H1 (cell line): ENCODE measurements around the gene ZFP69. TPM values are rescaled to one million over a fixed set of nuclear protein-coding genes. Genes with fewer than 3 reads are reported as not detected.

Source experiments
- CTCF ChIA-PET: fragments of 300-600 bp; sonication (Branson Sonifier 250); formaldehyde crosslinking; loops from one replicate; lab custom pipeline; 2021; ENCODE audit not compliant: partially characterized antibody; lab: Charles Lee
- POLR2A ChIA-PET: fragments of 300-600 bp; sonication (Branson Sonifier 250); formaldehyde crosslinking; loops from one replicate; lab custom pipeline; 2021; ENCODE audit warnings: inconsistent platforms; ENCODE audit not compliant: partially characterized antibody; lab: Charles Lee
- DNase-seq, 2 experiments: peaks; one replicate each; pipeline versions ENCODE4 v3.0.0 to v3.0.0-alpha.2; 2010 to 2022; ENCODE audit warnings: low spot score in 2 of 2, low read depth in 1 of 2, mixed read lengths in 1 of 2
- FAIRE-seq: peaks from 2 replicates; lab custom pipeline; 2011; peaks lifted over from hg19 to GRCh38; lab: Jason Lieb, UNC
- H2AFZ ChIP-seq: 2 replicates; pipeline ENCODE4 v1.8.1; 2012; ENCODE audit warnings: low read length, inconsistent platforms
- H2AK5ac ChIP-seq: 2 replicates; pipeline ENCODE4 v1.6.1; 2013; ENCODE audit warnings: low read depth, low read length
- H2BK120ac ChIP-seq: replicated peaks from 2 replicates; pipeline ENCODE3; 2013; ENCODE audit warnings: low read depth, low read length, inconsistent platforms
- H2BK12ac ChIP-seq: 2 replicates; pipeline ENCODE4 v1.6.1; 2013; ENCODE audit warnings: low read depth, low read length
- H2BK15ac ChIP-seq: 2 replicates; pipeline ENCODE4 v1.6.1; 2013; ENCODE audit warnings: low read length
- H2BK20ac ChIP-seq: 2 replicates; pipeline ENCODE4 v1.6.1; 2013; ENCODE audit warnings: low read length
- H2BK5ac ChIP-seq: 2 replicates; pipeline ENCODE4 v1.6.1; 2013; ENCODE audit warnings: low read depth, low read length
- H3K14ac ChIP-seq: 2 replicates; pipeline ENCODE4 v1.6.1; 2013; ENCODE audit warnings: inconsistent platforms; ENCODE audit not compliant: insufficient read length
- H3K18ac ChIP-seq: 2 replicates; pipeline ENCODE4 v1.6.1; 2013; ENCODE audit warnings: low read length; ENCODE audit errors: extremely low read depth
- H3K23ac ChIP-seq: 2 replicates; pipeline ENCODE4 v1.6.1; 2013; ENCODE audit warnings: inconsistent platforms; ENCODE audit not compliant: insufficient read length
- H3K23me2 ChIP-seq: 2 replicates; pipeline ENCODE4 v1.6.1; 2013; ENCODE audit warnings: low read depth, low read length
- H3K27ac ChIP-seq: 2 replicates; pipeline ENCODE4 v1.6.1; 2011; ENCODE audit warnings: low read depth, low read length, inconsistent platforms
- H3K27me3 ChIP-seq, 4 experiments: replicated peaks in 1 of 4; 1 replicate in 1 of 4; 2 replicates in 3 of 4; pipeline versions ENCODE4 v1.6.1 to v1.8.1; 2011 to 2013; ENCODE audit warnings: low read length in 3 of 4, mild to moderate bottlenecking in 3 of 4, inconsistent platforms in 2 of 4, mixed read lengths in 2 of 4, moderate library complexity in 1 of 4; ENCODE audit not compliant: control insufficient read depth in 3 of 4, insufficient read depth in 3 of 4; ENCODE audit errors: extremely low read depth in 1 of 4
- H3K36me3 ChIP-seq, 4 experiments: 2 replicates each; pipeline versions ENCODE4 v1.6.1 to v1.8.1; 2011 to 2013; ENCODE audit warnings: mild to moderate bottlenecking in 4 of 4, low read length in 3 of 4, moderate library complexity in 2 of 4, control low read depth in 1 of 4, inconsistent platforms in 1 of 4; ENCODE audit not compliant: insufficient read depth in 4 of 4, control insufficient read depth in 2 of 4
- H3K4ac ChIP-seq: replicated peaks from 2 replicates; pipeline ENCODE3; 2013; ENCODE audit warnings: low read length, low read depth, mixed read lengths, inconsistent platforms; ENCODE audit not compliant: insufficient read length
- H3K4me1 ChIP-seq, 4 experiments: replicated peaks in 1 of 4; 1 replicate in 1 of 4; 2 replicates in 3 of 4; pipeline versions ENCODE4 v1.6.1 to v1.8.1; 2011 to 2013; ENCODE audit warnings: low read length in 3 of 4, inconsistent platforms in 2 of 4, mixed read lengths in 1 of 4; ENCODE audit not compliant: insufficient read depth in 4 of 4, control insufficient read depth in 3 of 4
- H3K4me2 ChIP-seq, 2 experiments: 2 replicates each; pipeline versions ENCODE4 v1.6.1 to v1.8.1; 2011 to 2013; ENCODE audit warnings: low read depth in 2 of 2, low read length in 2 of 2, control low read depth in 1 of 2, inconsistent platforms in 1 of 2, mild to moderate bottlenecking in 1 of 2; ENCODE audit not compliant: insufficient read depth in 1 of 2
- H3K4me3 ChIP-seq, 4 experiments: fragments of 200-600, 300-600 bp in 1 of 4; sonication (generic), shearing (Covaris generic), sonication (Bioruptor Twin) in 1 of 4; 2 replicates each; pipeline versions ENCODE4 v1.5.1 to v1.8.1; 2011 to 2016; ENCODE audit warnings: low read length in 4 of 4, low read depth in 3 of 4, control low read depth in 2 of 4, inconsistent platforms in 2 of 4, mild to moderate bottlenecking in 2 of 4, mixed read lengths in 1 of 4, moderate library complexity in 1 of 4; ENCODE audit not compliant: insufficient read depth in 2 of 4; ENCODE audit errors: extremely low read depth in 1 of 4
- H3K56ac ChIP-seq: replicated peaks from 2 replicates; pipeline ENCODE3; 2013; ENCODE audit warnings: low read depth, mild to moderate bottlenecking, mixed read lengths, low read length, inconsistent platforms; ENCODE audit not compliant: insufficient read length
- H3K79me1 ChIP-seq: 2 replicates; pipeline ENCODE4 v1.6.1; 2013; ENCODE audit warnings: low read depth, low read length, control low read depth
- H3K79me2 ChIP-seq, 2 experiments: 2 replicates each; pipeline versions ENCODE4 v1.6.1 to v1.8.1; 2012 to 2013; ENCODE audit warnings: low read length in 2 of 2, mild to moderate bottlenecking in 2 of 2, inconsistent platforms in 1 of 2; ENCODE audit not compliant: insufficient read depth in 2 of 2, control insufficient read depth in 1 of 2
- H3K9ac ChIP-seq, 4 experiments: replicated peaks in 1 of 4; 1 replicate in 1 of 4; 2 replicates in 3 of 4; pipeline versions ENCODE4 v1.6.1 to v1.8.1; 2011 to 2013; ENCODE audit warnings: low read depth in 3 of 4, low read length in 3 of 4, control low read depth in 2 of 4, mild to moderate bottlenecking in 2 of 4, moderate library complexity in 2 of 4, inconsistent platforms in 1 of 4; ENCODE audit errors: extremely low read depth in 1 of 4
- H3K9me3 ChIP-seq, 2 experiments: 2 replicates each; pipeline versions ENCODE4 v1.6.1 to v1.8.1; 2012 to 2013; ENCODE audit warnings: mild to moderate bottlenecking in 2 of 2, moderate library complexity in 2 of 2, control low read depth in 1 of 2, inconsistent platforms in 1 of 2, low read depth in 1 of 2, low read length in 1 of 2, mixed read lengths in 1 of 2; ENCODE audit not compliant: insufficient read depth in 2 of 2
- H4K20me1 ChIP-seq, 2 experiments: replicated peaks in 1 of 2; 2 replicates each; pipeline versions ENCODE3 to v1.8.1; 2011 to 2013; ENCODE audit warnings: inconsistent platforms in 2 of 2, low read length in 2 of 2, mild to moderate bottlenecking in 1 of 2; ENCODE audit not compliant: insufficient read depth in 2 of 2, control insufficient read depth in 1 of 2
- H4K5ac ChIP-seq: 2 replicates; pipeline ENCODE4 v1.6.1; 2013; ENCODE audit warnings: low read length, low read depth, mixed read lengths, inconsistent platforms; ENCODE audit not compliant: insufficient read length
- H4K8ac ChIP-seq: 2 replicates; pipeline ENCODE4 v1.8.0; 2013; ENCODE audit warnings: mild to moderate bottlenecking, moderate library complexity, low read length, inconsistent platforms; ENCODE audit not compliant: insufficient read depth; ENCODE audit errors: extremely low read depth
- H4K91ac ChIP-seq: replicated peaks from 2 replicates; pipeline ENCODE3; 2013; ENCODE audit warnings: low read length, mixed read lengths, inconsistent platforms; ENCODE audit not compliant: insufficient read length
- BCL11A ChIP-seq, 2 experiments: IDR thresholded peaks; one replicate each; pipeline ENCODE4 v1.6.1; 2011; ENCODE audit warnings: low read depth in 2 of 2, low read length in 2 of 2, mild to moderate bottlenecking in 2 of 2
- BRCA1 ChIP-seq: IDR thresholded peaks from 2 replicates; pipeline ENCODE4 v1.6.1; 2012; ENCODE audit warnings: low read depth, low read length, improper control_type of control experiment
- CTBP2 ChIP-seq: IDR thresholded peaks from 2 replicates; pipeline ENCODE4 v1.7.0; 2011; ENCODE audit warnings: borderline replicate concordance, mild to moderate bottlenecking, moderate library complexity, mixed read lengths, low read length; ENCODE audit not compliant: insufficient read depth, insufficient read length
- HDAC6 ChIP-seq: IDR thresholded peaks from one replicate; pipeline ENCODE4 v1.7.1; 2012; ENCODE audit warnings: low read depth, mild to moderate bottlenecking, inconsistent platforms, low read length, moderate library complexity
- KDM1A ChIP-seq: fragments of 200-600, 300-600 bp; sonication (generic); IDR thresholded peaks from 2 replicates; pipeline ENCODE4 v1.7.1; 2016; ENCODE audit warnings: mild to moderate bottlenecking, low read length, borderline replicate concordance
- NRF1 ChIP-seq: IDR thresholded peaks from 2 replicates; pipeline ENCODE4 v1.6.1; 2011; ENCODE audit warnings: mild to moderate bottlenecking, low read depth, low read length, improper control_type of control experiment
- POLR2AphosphoS5 ChIP-seq: IDR thresholded peaks from 2 replicates; pipeline ENCODE4 v1.6.1; 2011; ENCODE audit warnings: low read depth, low read length
- RNF2 ChIP-seq: fragments of 200-900, 300-1000 bp; sonication (generic); IDR thresholded peaks from 2 replicates; pipeline ENCODE4 v1.7.1; 2016; ENCODE audit warnings: borderline replicate concordance, low read depth, mild to moderate bottlenecking, antibody characterized with exemption, low read length; ENCODE audit not compliant: poor library complexity, severe bottlenecking; ENCODE audit errors: missing control alignments
- SUZ12 ChIP-seq: fragments of 200-600 bp; sonication (generic); IDR thresholded peaks from 2 replicates; pipeline ENCODE4 v1.6.1; 2012; ENCODE audit warnings: mild to moderate bottlenecking, inconsistent platforms, low read length, moderate library complexity, mixed read lengths
- TBP ChIP-seq: IDR thresholded peaks from 2 replicates; pipeline ENCODE4 v1.6.1; 2011; ENCODE audit warnings: low read depth, low read length, improper control_type of control experiment
- TCF12 ChIP-seq: IDR thresholded peaks from 2 replicates; pipeline ENCODE4 v1.6.1; 2011; ENCODE audit warnings: low read depth, mild to moderate bottlenecking, low read length
- WGBS, 2 experiments: shearing (Covaris generic) in 1 of 2; methylation state at CpG; one replicate each; pipeline versions ENCODE4 v1.1.6 to v1.1.7; 2013 to 2015; ENCODE audit warnings: low lambda C conversion rate in 2 of 2, mixed read lengths in 2 of 2, inconsistent platforms in 1 of 2, low coverage in 1 of 2, missing lambda C conversion rate in 1 of 2; ENCODE audit not compliant: insufficient replicate concordance in 2 of 2, insufficient coverage in 1 of 2, insufficient read length in 1 of 2; ENCODE audit errors: extremely low coverage in 1 of 2, missing lambda C conversion rate in 1 of 2; 5-methylcytosine and 5-hydroxymethylcytosine counted together
- polyA plus RNA-seq, 7 experiments: library from polyadenylated mRNA; depleted of rRNA in 3 of 7; stranded (reverse) in 5 of 7; unstranded in 2 of 7; fragments of >200 nt in 5 of 7; fragments of 200-250 nt in 2 of 7; gene quantifications; 1 replicate in 5 of 7; 2 replicates in 1 of 7; 4 replicates in 1 of 7; pipeline versions ENCODE4 v1.2.1 to v1.2.3, GENCODE V29; 2011 to 2013; ENCODE audit warnings: missing spikeins in 2 of 7, mixed read lengths in 2 of 7
- total RNA-seq: library from RNA; stranded (reverse); fragmentation: NEBNext Ultra II Directional; extraction: Animal tissue kit (Norgen Biotek cat#: 25700); gene quantifications from 2 replicates; pipeline ENCODE4 v1.2.1, GENCODE V29; 2021
- TF ChIP-seq, protein P1 (sequence below): IDR thresholded peaks from 2 replicates; pipeline ENCODE4 v1.6.1; 2012; ENCODE audit warnings: low read length, inconsistent platforms

The ZFP69 gene
- total and polyA plus RNA-seq, 2 of the 8 experiments (the other 6 are each of a cell fraction or from before 2014, with no cell fraction given) = 1.0 to 4.3 TPM

- peak overlapping the region; percentile 83 to 92 (median 88) for H3K4me3 ChIP-seq
- H2BK120ac ChIP-seq = no peak overlapping the region
- CTCF ChIA-PET = interaction anchor here (0.6 to 2.6 kb wide), 29 partner anchors 11 to 431 kb away, joined by 3 to 40 read pairs (median 4); partner anchors contain the start of genes NFYC and ZFP69B
- H3K36me3 ChIP-seq = no peaks in the 10 kb centered on the region
- H3K79me1 ChIP-seq = no peaks in the 10 kb centered on the region
- H2BK12ac ChIP-seq = no peak overlapping the region
- no peak for DNase-seq
- H3K27ac ChIP-seq = no peak overlapping the region
- H2AK5ac ChIP-seq = no peak overlapping the region
- no peaks in the 10 kb centered on the region for H3K4me1 ChIP-seq
- peaks cover 11% of the 10 kb centered on the region for H3K23me2 ChIP-seq
- no peak overlapping the region for H3K14ac ChIP-seq
- no peaks in the 10 kb centered on the region for H3K27me3 ChIP-seq
- H3K23ac ChIP-seq = no peak overlapping the region
- no peak overlapping the region for H4K5ac ChIP-seq
- POLR2A ChIA-PET = interaction anchor here (0.7 to 1.9 kb wide), 8 partner anchors 14 to 160 kb away, joined by 3 to 6 read pairs (median 4); partner anchors contain the start of genes EXO5, NFYC and ZFP69B
- H4K20me1 ChIP-seq = no peaks in the 10 kb centered on the region
- H3K9ac ChIP-seq = peak overlapping the region; percentile 54 to 89 (median 66)
- H3K9me3 ChIP-seq = no peaks in the 10 kb centered on the region
- H2AFZ ChIP-seq = peak overlapping the region; percentile 99
- H3K56ac ChIP-seq = no peak overlapping the region
- FAIRE-seq = no peak
- 0 out of 4 replicates have a peak, but pooled peaks cover 0 to 2% of the 10 kb centered on the region in 2 experiments for H3K79me2 ChIP-seq
- peak overlapping the region; percentile 79 to 82 for H3K4me2 ChIP-seq
- no peak overlapping the region for H2BK20ac ChIP-seq
- no peak overlapping the region for H4K8ac ChIP-seq
- H2BK5ac ChIP-seq = peak overlapping the region; percentile 12; the same call in 1 of the 2 replicates
- no peak overlapping the region for H3K4ac ChIP-seq
- no peak overlapping the region for H2BK15ac ChIP-seq
- 19% methylated on average over 3 of the region's 3 CpGs; no CpG with 5 or more reads in 1 of the 2 experiments for WGBS, 2 experiments
- no peak overlapping the region for H3K18ac ChIP-seq
- H4K91ac ChIP-seq = no peak overlapping the region
- no peak for TF ChIP-seq TCF12
- no peak for TF ChIP-seq CTBP2
- no peak for TF ChIP-seq HDAC6
- TF ChIP-seq RNF2 = no peak
- no peak for TF ChIP-seq SUZ12
- no peak for TF ChIP-seq POLR2AphosphoS5
- TF ChIP-seq, protein P1, sequence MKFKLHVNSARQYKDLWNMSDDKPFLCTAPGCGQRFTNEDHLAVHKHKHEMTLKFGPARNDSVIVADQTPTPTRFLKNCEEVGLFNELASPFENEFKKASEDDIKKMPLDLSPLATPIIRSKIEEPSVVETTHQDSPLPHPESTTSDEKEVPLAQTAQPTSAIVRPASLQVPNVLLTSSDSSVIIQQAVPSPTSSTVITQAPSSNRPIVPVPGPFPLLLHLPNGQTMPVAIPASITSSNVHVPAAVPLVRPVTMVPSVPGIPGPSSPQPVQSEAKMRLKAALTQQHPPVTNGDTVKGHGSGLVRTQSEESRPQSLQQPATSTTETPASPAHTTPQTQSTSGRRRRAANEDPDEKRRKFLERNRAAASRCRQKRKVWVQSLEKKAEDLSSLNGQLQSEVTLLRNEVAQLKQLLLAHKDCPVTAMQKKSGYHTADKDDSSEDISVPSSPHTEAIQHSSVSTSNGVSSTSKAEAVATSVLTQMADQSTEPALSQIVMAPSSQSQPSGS = no peak
- no peak for TF ChIP-seq KDM1A
- TF ChIP-seq BRCA1 = no peak
- no peak for TF ChIP-seq TBP
- TF ChIP-seq NRF1 = no peak
- TF ChIP-seq BCL11A (IDR thresholded peaks at IDR 0.05; ENCODE audit: low read depth in 2 of 2, low read length in 2 of 2) = no peak
Observed at GRCh38 chr1:40532062-40532389, 54.9 kb downstream of the ZFP69 start.
